ENCODE measurements around the gene LRPPRC.

DNA sequence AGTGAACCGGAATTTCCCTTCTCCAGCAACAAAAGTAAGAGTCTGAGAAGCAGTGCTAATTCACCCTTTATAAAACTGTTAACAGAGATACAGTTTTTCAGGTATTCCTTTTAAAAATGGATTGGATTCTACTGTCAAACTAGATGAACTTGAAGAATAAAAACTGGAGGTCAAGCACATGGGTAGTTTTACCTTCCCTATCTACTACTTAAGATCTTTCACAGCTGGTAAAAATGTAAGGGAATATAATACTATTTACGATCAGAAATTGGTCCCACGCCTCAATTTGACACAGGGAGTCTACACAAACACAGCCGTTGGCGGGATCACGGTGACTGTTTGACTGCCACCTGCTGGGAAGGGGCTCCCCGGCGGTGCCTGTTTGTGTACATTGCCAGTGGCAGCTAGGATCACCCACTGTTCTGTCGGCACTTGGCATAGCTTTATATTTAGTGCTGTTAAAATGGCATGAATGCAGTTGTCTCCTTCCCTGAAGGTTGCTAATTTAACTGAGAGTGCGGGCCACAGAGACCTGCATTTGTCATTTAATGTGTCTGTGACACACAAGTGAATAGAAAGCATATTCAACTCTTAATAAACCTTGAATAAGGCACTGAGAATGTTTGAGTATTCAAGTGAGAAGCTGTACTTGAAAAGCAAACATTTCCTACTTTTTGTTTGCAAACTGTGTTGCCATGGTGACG, 97.5 kb downstream of the LRPPRC start:
- TF ChIP-seq, protein P1, sequence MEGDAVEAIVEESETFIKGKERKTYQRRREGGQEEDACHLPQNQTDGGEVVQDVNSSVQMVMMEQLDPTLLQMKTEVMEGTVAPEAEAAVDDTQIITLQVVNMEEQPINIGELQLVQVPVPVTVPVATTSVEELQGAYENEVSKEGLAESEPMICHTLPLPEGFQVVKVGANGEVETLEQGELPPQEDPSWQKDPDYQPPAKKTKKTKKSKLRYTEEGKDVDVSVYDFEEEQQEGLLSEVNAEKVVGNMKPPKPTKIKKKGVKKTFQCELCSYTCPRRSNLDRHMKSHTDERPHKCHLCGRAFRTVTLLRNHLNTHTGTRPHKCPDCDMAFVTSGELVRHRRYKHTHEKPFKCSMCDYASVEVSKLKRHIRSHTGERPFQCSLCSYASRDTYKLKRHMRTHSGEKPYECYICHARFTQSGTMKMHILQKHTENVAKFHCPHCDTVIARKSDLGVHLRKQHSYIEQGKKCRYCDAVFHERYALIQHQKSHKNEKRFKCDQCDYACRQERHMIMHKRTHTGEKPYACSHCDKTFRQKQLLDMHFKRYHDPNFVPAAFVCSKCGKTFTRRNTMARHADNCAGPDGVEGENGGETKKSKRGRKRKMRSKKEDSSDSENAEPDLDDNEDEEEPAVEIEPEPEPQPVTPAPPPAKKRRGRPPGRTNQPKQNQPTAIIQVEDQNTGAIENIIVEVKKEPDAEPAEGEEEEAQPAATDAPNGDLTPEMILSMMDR (conservative IDR thresholded peaks at IDR 0.05): no peak
- TF ChIP-seq EZH2 (IDR thresholded peaks at IDR 0.05; ENCODE audit: low read depth): no peak

All from PC-9 (cell line).